Measurements from ENCODE around the gene TERB2. TPM values are rescaled to one million over a fixed set of nuclear protein-coding genes. Genes with fewer than 3 reads are reported as not detected.
A peak's percentile ranks its signal among the peaks of the same experiment; 100 is the strongest.
"Not testable (repeated sequence)": the region's sequence is repeated elsewhere in the genome, so short reads cannot be mapped to it uniquely, and the experiment has no call there.

Gene TERB2
- total RNA-seq, 4 donors from 2014 or later, result not detected

DNA sequence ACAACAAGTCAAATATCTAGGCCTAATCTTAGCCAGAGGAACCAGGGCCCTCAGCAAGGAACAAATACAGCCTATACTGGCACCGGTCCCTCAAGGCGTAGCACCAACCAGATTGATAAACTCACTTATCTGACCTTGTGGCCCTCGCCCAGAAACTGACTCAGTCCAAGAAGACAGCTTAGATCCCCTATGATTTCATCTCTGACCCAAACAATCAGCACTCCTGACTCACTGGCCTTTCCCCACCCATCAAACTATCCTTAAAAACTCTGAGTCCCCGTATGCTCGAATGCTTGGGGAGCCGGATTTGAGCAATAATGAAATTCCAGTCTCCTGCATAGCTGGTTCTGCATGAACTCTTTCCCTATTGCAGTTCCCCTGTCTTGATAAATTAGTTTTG is 64.9 kb downstream of the TERB2 start:
- peaks cover 21% of the 10 kb centered on the region for H3K27me3 ChIP-seq
- in situ Hi-C loops (cut with MboI; ENCODE audit: low pct_ligation_motif_present in 1 of 4, low pct_unique_long_range_greater_than_20kb in 1 of 4, low sequenced_read_pairs in 3 of 4) (no loop called here), intact Hi-C loops (cut with DNase I; ENCODE audit: low total_unique reads) (no loop called here)
- H3K27ac ChIP-seq, result no peak overlapping the region
- 81 to 100% methylated on average over 1 to 6 of the region's 6 CpGs for WGBS, 2 donors (ENCODE audit: low coverage in 1 of 2)
- TF ChIP-seq POLR2A (IDR thresholded peaks at IDR 0.05) (no peak), EP300 (IDR thresholded peaks at IDR 0.05; ENCODE audit: low read depth) (no peak), POLR2AphosphoS5 (IDR thresholded peaks at IDR 0.05) (no peak)
- TF ChIP-seq, protein P1, sequence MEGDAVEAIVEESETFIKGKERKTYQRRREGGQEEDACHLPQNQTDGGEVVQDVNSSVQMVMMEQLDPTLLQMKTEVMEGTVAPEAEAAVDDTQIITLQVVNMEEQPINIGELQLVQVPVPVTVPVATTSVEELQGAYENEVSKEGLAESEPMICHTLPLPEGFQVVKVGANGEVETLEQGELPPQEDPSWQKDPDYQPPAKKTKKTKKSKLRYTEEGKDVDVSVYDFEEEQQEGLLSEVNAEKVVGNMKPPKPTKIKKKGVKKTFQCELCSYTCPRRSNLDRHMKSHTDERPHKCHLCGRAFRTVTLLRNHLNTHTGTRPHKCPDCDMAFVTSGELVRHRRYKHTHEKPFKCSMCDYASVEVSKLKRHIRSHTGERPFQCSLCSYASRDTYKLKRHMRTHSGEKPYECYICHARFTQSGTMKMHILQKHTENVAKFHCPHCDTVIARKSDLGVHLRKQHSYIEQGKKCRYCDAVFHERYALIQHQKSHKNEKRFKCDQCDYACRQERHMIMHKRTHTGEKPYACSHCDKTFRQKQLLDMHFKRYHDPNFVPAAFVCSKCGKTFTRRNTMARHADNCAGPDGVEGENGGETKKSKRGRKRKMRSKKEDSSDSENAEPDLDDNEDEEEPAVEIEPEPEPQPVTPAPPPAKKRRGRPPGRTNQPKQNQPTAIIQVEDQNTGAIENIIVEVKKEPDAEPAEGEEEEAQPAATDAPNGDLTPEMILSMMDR (IDR thresholded peaks at IDR 0.05), result no peak
- H3K36me3 ChIP-seq, result no peaks in the 10 kb centered on the region
- no peak overlapping the region for H3K4me3 ChIP-seq
- H3K9me3 ChIP-seq, result no peaks in the 10 kb centered on the region
- no peak for DNase-seq
- H3K4me1 ChIP-seq, result peaks cover 7 to 15% (median 10%) of the 10 kb centered on the region in 4 donors

DNA sequence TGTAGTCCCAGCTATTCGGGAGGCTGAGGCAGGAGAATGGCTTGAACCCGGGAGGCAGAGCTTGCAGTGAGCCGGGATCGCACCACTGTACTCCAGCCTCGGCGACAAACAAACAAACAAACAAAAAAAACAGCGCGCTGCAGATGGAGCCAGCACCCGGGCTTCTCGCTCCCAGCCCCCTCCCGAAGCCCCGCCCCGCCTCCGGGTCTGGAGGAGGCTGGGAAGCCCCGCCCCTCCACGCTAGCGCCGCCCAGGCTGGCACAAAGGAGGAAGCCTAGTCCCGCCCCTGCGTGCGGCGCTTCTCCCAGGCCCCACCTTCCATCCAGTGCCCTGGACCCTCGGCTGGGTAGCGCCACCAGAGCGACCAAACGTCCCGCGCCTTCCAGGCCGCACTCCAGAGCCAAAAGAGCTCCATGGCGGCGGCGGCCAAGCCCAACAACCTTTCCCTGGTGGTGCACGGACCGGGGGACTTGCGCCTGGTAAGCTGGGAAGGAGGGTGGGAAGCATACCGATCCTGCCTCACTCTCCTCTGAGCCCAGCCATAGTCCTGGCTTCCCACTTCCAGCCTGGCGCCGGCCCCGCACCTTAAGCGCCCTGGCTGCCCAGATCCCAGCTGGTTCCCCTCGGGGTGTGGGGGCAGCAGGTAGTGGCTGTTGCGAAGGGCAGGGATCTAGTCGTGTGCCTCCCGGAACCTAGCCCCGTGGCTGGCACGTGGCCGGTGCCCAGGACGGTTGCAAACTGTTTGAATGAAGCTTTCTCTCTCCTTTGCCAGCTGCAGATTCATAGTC is 66.6 kb downstream of the TERB2 start, which contains the start of gene SORD:
SORD (plus strand) TSS at position 325 of the 788 bp plus-strand sequence; CDS start at position 414, 89 bp downstream.
- in situ Hi-C loops (cut with MboI; ENCODE audit: low pct_ligation_motif_present in 1 of 4, low pct_unique_long_range_greater_than_20kb in 1 of 4, low sequenced_read_pairs in 3 of 4) (no loop called here), intact Hi-C loops (cut with DNase I; ENCODE audit: low total_unique reads) (no loop called here)
- Histone ChIP-seq H3K27me3 (peaks cover 20% of the 10 kb centered on the region), H3K4me3 (peak within 1 kb of the TSS; percentile 48 to 96 (median 67)), H3K27ac (peak within 1 kb of the TSS; percentile 67 to 80 (median 72)), H3K4me1 (peaks cover 7 to 15% (median 10%) of the 10 kb centered on the region in 4 donors), H3K36me3 (no peaks in the 10 kb centered on the region), H3K9me3 (no peaks in the 10 kb centered on the region)
- peak; percentile 96 for DNase-seq
- 6% methylated on average over 36 of the region's 48 CpGs; no CpG with 5 or more reads in 1 of the 2 donors for WGBS, 2 donors (ENCODE audit: low coverage in 1 of 2)
- TF ChIP-seq, protein P1 (IDR thresholded peaks at IDR 0.05), result no peak
- peak in 2 of 3 donors; percentile 25 to 59 for TF ChIP-seq POLR2AphosphoS5 (IDR thresholded peaks at IDR 0.05)

DNA sequence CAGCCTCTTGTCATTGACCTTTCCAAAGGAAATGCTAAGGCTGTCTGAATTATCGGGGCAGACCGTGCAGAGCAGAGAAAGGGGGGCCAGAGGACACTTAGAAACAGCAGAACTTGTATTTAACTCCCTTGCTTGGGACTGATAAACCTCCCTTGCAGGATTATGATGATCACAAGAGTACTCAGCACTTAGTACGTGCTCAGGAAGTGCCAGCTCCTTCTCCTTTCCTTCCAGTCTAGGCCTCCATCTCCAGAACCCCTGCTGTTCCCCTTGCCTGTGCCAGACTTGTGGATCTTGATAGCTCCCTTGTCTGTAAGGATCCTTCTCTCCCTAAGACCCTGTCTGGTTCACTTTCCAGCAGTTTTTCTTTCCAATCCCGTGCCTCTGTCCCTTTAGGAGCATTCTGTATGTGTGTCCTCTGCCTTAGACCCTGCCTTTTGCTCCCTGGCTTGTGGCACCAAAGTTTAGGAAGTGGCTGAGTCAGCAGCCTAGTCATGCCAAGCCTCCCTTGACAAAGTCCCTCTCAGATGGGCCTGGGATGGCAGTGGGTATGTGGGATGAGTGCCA is 67.3 kb downstream of the TERB2 start:
- peaks cover 7 to 15% (median 10%) of the 10 kb centered on the region in 4 donors for H3K4me1 ChIP-seq
- WGBS, 2 donors (ENCODE audit: low coverage in 1 of 2), result 30 to 40% methylated on average over 2 to 4 of the region's 4 CpGs
- peak overlapping the region; percentile 48 to 96 (median 67) for H3K4me3 ChIP-seq
- no peak for DNase-seq
- no peaks in the 10 kb centered on the region for H3K9me3 ChIP-seq
- intact Hi-C loops (cut with DNase I; ENCODE audit: low total_unique reads) (no loop called here), in situ Hi-C loops (cut with MboI; ENCODE audit: low pct_ligation_motif_present in 1 of 4, low pct_unique_long_range_greater_than_20kb in 1 of 4, low sequenced_read_pairs in 3 of 4) (no loop called here)
- no peak for TF ChIP-seq POLR2A (IDR thresholded peaks at IDR 0.05)
- no peak for TF ChIP-seq POLR2AphosphoS5 (IDR thresholded peaks at IDR 0.05)
- TF ChIP-seq, protein P1 (IDR thresholded peaks at IDR 0.05), result no peak
- TF ChIP-seq EP300 (IDR thresholded peaks at IDR 0.05; ENCODE audit: low read depth), result no peak
- no peaks in the 10 kb centered on the region for H3K36me3 ChIP-seq
- peak overlapping the region; percentile 67 to 80 (median 72) for H3K27ac ChIP-seq
- peaks cover 18% of the 10 kb centered on the region for H3K27me3 ChIP-seq

DNA sequence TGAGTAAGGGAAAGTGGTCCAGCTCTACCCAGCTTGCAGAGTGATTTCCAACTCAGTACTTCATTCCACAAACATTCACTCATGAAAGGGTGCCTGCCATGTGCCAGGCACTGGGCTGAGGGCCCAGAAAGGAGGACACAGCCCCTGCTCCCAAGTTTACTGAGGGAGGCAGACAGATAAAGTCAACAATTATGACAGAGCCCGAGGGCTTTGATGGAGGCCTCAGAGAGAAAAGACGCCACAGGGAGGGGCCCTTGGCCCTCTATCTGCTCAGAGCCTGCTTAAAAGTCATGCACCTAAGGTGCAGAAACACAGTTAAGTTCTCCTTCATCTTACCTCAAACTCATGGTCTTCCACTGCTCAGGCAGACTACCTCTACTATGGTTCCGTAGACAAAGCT is 68.2 kb downstream of the TERB2 start:
- H3K4me1 ChIP-seq, result peaks cover 7 to 15% (median 10%) of the 10 kb centered on the region in 4 donors
- in situ Hi-C loops (cut with MboI; ENCODE audit: low pct_ligation_motif_present in 1 of 4, low pct_unique_long_range_greater_than_20kb in 1 of 4, low sequenced_read_pairs in 3 of 4), result loop anchor here in 1 of 4 donors (25.0 kb wide), 1 partner anchor 162 kb away; no protein-coding TSS in a partner anchor
- 58% methylated on average over 3 of the region's 3 CpGs; no CpG with 5 or more reads in 1 of the 2 donors for WGBS, 2 donors (ENCODE audit: low coverage in 1 of 2)
- intact Hi-C loops (cut with DNase I; ENCODE audit: low total_unique reads); DNase-seq; H3K36me3 ChIP-seq; H3K4me3 ChIP-seq; H3K27ac ChIP-seq; H3K9me3 ChIP-seq: not testable (repeated sequence)
- H3K27me3 ChIP-seq, result peaks cover 12% of the 10 kb centered on the region

DNA sequence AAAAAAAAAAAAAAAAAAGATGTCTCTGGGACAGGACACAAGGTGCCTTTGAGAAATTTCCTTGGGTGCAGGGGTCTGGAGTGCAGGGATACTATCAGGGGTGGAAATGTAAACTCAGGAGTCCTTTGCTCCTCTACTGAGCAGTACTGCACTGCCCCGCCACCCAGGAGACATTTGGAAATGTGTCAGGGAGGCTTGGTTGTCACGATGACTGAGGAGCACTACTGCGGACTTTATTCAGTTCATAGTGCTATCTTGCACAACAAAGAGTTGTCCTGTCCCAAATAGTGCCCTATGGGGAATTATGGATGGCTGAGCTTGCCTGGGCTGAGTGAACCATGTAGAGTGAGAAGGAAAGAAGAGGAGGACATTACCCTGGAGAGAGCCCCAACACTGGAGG is 69.1 kb downstream of the TERB2 start:
- intact Hi-C loops (cut with DNase I; ENCODE audit: low total_unique reads); H3K27ac ChIP-seq; DNase-seq; H3K4me3 ChIP-seq; H3K36me3 ChIP-seq; H3K27me3 ChIP-seq; H3K9me3 ChIP-seq: not testable (repeated sequence)
- WGBS, 2 donors (ENCODE audit: low coverage in 1 of 2), result 79% methylated on average over 3 of the region's 3 CpGs; no CpG with 5 or more reads in 1 of the 2 donors
- in situ Hi-C loops (cut with MboI; ENCODE audit: low pct_ligation_motif_present in 1 of 4, low pct_unique_long_range_greater_than_20kb in 1 of 4, low sequenced_read_pairs in 3 of 4), result loop anchor here in 1 of 4 donors (25.0 kb wide), 1 partner anchor 163 kb away; no protein-coding TSS in a partner anchor
- H3K4me1 ChIP-seq, result peaks cover 7 to 15% (median 10%) of the 10 kb centered on the region in 4 donors

All from transverse colon (tissue), 4 donors.